Stimulated activated CD4-positive, alpha-beta T cell treated with anti-CD3 and anti-CD28 coated beads, Interleukin-2, amount 100 ng/mL, for 4 hours (primary cell): Measurements from ENCODE around the gene DNAJB6.

Experiments
- DNase-seq: peaks from one replicate; pipeline ENCODE4 v3.0.0-alpha.2; 2020; ENCODE audit warnings: low read depth

Gene DNAJB6

GRCh38 chr7:157428554-157428945 is 91.7 kb downstream of the DNAJB6 start:
- DNase-seq, result no peak

GRCh38 chr7:157429001-157429679 is 92.3 kb downstream of the DNAJB6 start:
- no peak for DNase-seq

- no peak for DNase-seq
Observed at GRCh38 chr7:157429680-157430224, 92.9 kb downstream of the DNAJB6 start.

GRCh38 chr7:157430721-157431120 is 93.9 kb downstream of the DNAJB6 start:
- DNase-seq, result no peak

- no peak for DNase-seq
Observed at GRCh38 chr7:157431173-157431950, 94.6 kb downstream of the DNAJB6 start.

GRCh38 chr7:157431951-157432540 is 95.2 kb downstream of the DNAJB6 start:
- no peak for DNase-seq

- DNase-seq, result no peak
Observed at GRCh38 chr7:157432541-157432956, 95.7 kb downstream of the DNAJB6 start.

GRCh38 chr7:157432957-157433576 is 96.3 kb downstream of the DNAJB6 start:
- peak; percentile 27 for DNase-seq

GRCh38 chr7:157433628-157434027 is 96.8 kb downstream of the DNAJB6 start:
- DNase-seq, result no peak

- no peak for DNase-seq
Observed at GRCh38 chr7:157434231-157434630, 97.4 kb downstream of the DNAJB6 start.

GRCh38 chr7:157434701-157435100 is 97.9 kb downstream of the DNAJB6 start:
- no peak for DNase-seq

- DNase-seq, result no peak
Observed at GRCh38 chr7:157436076-157436475, 99.3 kb downstream of the DNAJB6 start.

- no peak for DNase-seq
Observed at GRCh38 chr7:157436763-157437480, 100.1 kb downstream of the DNAJB6 start.

- no peak for DNase-seq
Observed at GRCh38 chr7:157437519-157438061, 100.8 kb downstream of the DNAJB6 start.

GRCh38 chr7:157438121-157439025 is 101.6 kb downstream of the DNAJB6 start:
- DNase-seq, result no peak

- no peak for DNase-seq
Observed at GRCh38 chr7:157439149-157439548, 102.3 kb downstream of the DNAJB6 start.

- DNase-seq, result no peak
Observed at GRCh38 chr7:157439761-157440160, 103.0 kb downstream of the DNAJB6 start.

GRCh38 chr7:157440346-157441022 is 103.7 kb downstream of the DNAJB6 start:
- DNase-seq, result no peak

GRCh38 chr7:157441023-157441399 is 104.2 kb downstream of the DNAJB6 start:
- DNase-seq, result no peak

- no peak for DNase-seq
Observed at GRCh38 chr7:157442456-157442855, 105.7 kb downstream of the DNAJB6 start.
